ENCODE results near the gene MCTP1.

The MCTP1 gene

DNA sequence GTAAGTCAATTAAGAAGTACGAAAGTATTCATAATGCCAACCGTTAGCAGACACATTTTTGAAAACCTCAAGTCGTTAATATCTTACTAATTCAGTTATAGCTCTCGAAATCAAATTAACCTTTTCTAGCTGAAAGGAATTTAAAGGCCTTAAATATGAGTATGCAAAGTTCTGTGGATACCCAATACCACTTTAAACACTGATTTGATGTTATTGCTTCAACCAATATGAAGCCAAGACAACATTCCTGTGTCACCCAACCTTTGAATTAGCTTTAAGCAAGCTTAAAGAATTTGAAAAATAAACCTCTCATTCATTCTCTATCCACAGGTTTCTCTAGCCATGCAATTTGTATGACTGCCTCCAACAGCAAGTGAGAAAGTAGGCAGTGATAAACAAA, 204.5 kb downstream of the MCTP1 start:
- Mint-ChIP-seq H3K4me3 (no peak overlapping the region), H3K4me1 (ENCODE audit: low read depth) (peaks cover 8% of the 10 kb centered on the region), H3K27ac (no peak overlapping the region), H3K36me3 (ENCODE audit: low read depth) (no peaks in the 10 kb centered on the region), H3K27me3 (ENCODE audit: low read depth) (peaks cover 6% of the 10 kb centered on the region), H3K9me3 (no peaks in the 10 kb centered on the region)
- DNase-seq (ENCODE audit: low spot score), result no peak

DNA sequence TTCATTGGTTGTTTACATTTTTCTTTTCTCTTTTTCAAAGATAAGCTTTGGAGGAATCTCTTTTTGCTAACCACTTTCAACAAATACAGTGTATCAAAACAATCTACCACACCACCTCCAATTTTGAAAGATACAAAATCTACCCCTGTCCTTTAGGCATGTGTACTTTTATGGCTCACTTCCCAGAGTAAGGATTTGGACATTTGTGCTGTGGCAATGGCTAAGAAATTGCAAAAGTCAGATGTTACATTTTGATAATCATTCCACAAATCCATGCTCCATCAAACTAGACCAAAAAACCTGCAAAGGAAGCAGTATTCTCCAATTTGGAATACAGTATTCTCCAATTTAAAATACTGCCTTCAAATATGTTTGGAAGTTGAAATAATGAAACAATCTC, 204.9 kb downstream of the MCTP1 start:
- Mint-ChIP-seq H3K4me3 (no peak overlapping the region), H3K36me3 (ENCODE audit: low read depth) (no peaks in the 10 kb centered on the region), H3K4me1 (ENCODE audit: low read depth) (peaks cover 8% of the 10 kb centered on the region), H3K27ac (no peak overlapping the region), H3K9me3 (no peaks in the 10 kb centered on the region), H3K27me3 (ENCODE audit: low read depth) (peaks cover 6% of the 10 kb centered on the region)
- no peak for DNase-seq (ENCODE audit: low spot score)

DNA sequence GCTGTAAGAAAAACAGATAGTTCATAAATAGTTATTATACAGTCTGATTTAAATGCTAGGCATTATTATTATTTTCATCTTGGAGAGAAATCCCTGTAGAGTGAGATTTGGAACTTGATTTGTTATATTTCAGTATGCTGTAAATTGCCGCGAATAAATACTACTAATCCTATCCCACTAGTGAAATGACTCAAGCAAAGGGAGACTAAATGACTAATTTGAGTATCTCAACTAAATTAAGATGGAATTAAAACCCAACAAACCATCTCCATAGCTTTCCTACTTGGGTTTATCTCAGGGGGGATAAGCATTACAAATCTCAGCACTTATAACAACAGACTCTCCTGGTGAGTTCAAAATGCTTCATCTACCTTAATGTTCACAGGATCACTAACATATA, 206.0 kb downstream of the MCTP1 start:
- H3K27me3 Mint-ChIP-seq (ENCODE audit: low read depth), result peaks cover 6% of the 10 kb centered on the region
- H3K4me1 Mint-ChIP-seq (ENCODE audit: low read depth), result peaks cover 8% of the 10 kb centered on the region
- no peak overlapping the region for H3K27ac Mint-ChIP-seq

DNA sequence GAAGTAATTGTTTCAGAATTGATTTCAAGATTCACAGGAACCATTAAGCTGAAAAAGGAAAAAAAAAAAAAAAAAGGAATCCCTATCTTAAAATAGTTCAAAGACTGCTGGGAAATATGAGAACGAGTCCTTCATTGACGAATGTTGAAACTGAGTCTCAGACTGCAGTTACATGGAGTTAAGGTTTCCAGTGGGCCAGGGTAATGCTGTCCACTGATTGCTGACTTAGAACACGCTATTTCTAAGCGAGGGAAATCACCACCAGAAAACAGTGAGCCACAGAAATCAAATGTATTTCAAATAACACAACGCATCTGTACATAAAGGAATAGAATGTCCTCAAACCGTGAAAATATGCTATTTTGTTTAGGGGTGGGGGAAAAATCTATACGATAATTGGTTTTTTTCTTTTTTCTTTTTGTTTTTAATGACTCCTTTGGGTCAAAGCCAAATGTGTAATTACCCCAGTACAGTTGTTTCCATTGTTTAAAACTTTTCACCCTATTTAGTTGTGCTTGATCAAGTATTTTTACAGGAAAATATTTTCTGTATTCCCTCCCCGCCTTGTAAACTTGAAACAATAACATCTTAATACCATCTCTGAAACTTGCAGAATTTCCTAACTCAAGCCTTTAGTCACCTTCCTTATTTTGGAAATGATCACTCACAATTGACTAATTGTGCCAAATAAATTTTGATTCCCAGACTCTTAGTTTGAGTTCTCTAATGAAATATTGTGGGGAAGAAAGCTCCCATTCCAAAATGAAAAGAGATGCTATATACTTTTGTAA, 208.3 kb downstream of the MCTP1 start:
- Mint-ChIP-seq H3K4me1 (ENCODE audit: low read depth) (peaks cover 4% of the 10 kb centered on the region), H3K27me3 (ENCODE audit: low read depth) (peaks cover 6% of the 10 kb centered on the region), H3K36me3 (ENCODE audit: low read depth) (no peaks in the 10 kb centered on the region), H3K4me3 (no peak overlapping the region), H3K27ac (no peak overlapping the region), H3K9me3 (no peaks in the 10 kb centered on the region)
- no peak for DNase-seq (ENCODE audit: low spot score)

More for the DNA sequence above, 206.0 kb downstream of the MCTP1 start:
- H3K9me3 Mint-ChIP-seq, result no peaks in the 10 kb centered on the region
- DNase-seq (ENCODE audit: low spot score), result no peak
- no peaks in the 10 kb centered on the region for H3K36me3 Mint-ChIP-seq (ENCODE audit: low read depth)
- H3K4me3 Mint-ChIP-seq, result no peak overlapping the region

DNA sequence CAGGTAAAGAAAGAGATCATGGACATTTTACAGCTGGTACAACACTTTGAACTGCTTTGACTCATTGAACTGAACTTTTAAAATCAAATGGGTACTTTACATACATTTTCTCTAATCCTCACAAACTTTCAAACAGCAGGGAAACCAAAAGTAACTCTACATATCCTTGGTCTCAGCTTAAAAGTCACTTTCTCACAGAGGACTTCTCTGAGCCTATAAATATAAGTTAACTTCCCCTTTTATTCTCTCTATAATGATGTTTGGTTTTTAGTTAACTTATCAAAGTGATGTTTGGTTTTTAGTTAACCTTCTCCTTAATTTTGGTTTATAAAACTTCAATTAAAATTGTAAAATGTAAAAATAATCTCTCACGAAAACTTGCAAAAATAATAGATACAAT, 209.8 kb downstream of the MCTP1 start:
- Mint-ChIP-seq H3K36me3 (ENCODE audit: low read depth) (no peaks in the 10 kb centered on the region), H3K9me3 (no peaks in the 10 kb centered on the region), H3K4me3 (no peak overlapping the region), H3K27me3 (ENCODE audit: low read depth) (peaks cover 6% of the 10 kb centered on the region), H3K27ac (no peak overlapping the region), H3K4me1 (ENCODE audit: low read depth) (no peaks in the 10 kb centered on the region)
- DNase-seq (ENCODE audit: low spot score), result no peak

DNA sequence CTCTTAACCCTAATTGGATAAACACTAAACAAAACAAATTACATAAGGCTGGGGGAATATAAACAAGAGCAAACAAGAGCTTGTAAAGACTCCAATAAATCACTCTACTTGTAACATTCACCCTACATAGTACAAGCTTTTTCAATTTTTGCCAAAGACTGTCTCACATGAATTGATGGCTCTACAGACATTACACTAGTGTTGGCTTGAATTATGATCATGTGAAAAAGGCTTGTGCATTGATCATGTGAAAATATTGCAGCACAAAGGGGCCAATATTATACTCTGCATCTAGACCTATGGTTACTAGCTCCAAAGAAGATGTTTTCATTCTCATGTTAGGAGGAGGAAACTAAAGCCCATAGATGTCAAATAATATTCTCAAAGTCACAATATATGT, 212.6 kb downstream of the MCTP1 start:
- H3K36me3 Mint-ChIP-seq (ENCODE audit: low read depth), result no peaks in the 10 kb centered on the region
- DNase-seq (ENCODE audit: low spot score), result no peak
- no peak overlapping the region for H3K4me3 Mint-ChIP-seq
- peaks cover 5% of the 10 kb centered on the region for H3K27me3 Mint-ChIP-seq (ENCODE audit: low read depth)
- no peak overlapping the region for H3K27ac Mint-ChIP-seq
- no peaks in the 10 kb centered on the region for H3K4me1 Mint-ChIP-seq (ENCODE audit: low read depth)
- no peaks in the 10 kb centered on the region for H3K9me3 Mint-ChIP-seq

DNA sequence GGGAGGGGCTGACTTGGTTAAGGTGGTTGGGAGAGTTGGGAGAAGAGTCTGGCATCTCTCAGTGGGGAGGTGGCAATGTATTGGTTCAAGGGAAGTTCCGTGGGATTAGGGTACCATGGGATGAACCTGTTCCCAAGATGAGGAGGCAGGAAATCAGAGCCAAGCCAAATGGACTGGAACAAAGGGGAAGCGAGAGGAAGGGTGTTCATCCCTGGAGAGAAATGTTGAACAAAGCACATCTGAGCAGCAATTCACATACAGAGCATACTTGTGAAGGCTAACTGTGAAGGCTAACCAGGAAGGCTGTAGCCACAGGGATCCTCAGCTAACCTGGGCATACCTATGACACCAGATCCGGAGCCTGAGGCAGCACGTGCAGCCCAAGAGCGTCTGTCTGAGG, 214.0 kb downstream of the MCTP1 start:
- no peaks in the 10 kb centered on the region for H3K4me1 Mint-ChIP-seq (ENCODE audit: low read depth)

DNA sequence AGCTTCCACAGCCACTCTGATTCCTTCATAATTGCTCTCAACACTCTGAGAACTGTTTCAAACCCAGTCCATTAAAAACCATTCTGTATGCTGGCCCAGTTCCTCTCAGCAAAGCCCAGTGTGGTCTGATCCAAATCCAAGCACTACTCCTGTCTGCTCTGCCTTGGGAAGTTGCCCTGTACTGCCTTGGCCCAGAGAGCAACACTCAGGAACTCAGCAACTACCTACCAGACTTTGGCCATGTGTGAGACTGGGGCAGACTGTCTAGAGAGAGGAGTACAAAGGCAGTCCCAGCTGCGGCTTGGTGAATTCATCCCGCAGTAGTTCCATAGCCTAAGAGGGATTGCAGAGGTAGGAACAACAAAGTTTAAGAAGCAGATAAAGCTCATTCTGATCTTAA, 214.4 kb downstream of the MCTP1 start:
- Mint-ChIP-seq H3K27ac (no peak overlapping the region), H3K4me1 (ENCODE audit: low read depth) (no peaks in the 10 kb centered on the region), H3K9me3 (no peaks in the 10 kb centered on the region), H3K36me3 (ENCODE audit: low read depth) (no peaks in the 10 kb centered on the region), H3K27me3 (ENCODE audit: low read depth) (peaks cover 5% of the 10 kb centered on the region), H3K4me3 (no peak overlapping the region)
- no peak for DNase-seq (ENCODE audit: low spot score)

More for the DNA sequence above, 214.0 kb downstream of the MCTP1 start:
- peaks cover 5% of the 10 kb centered on the region for H3K27me3 Mint-ChIP-seq (ENCODE audit: low read depth)
- H3K27ac Mint-ChIP-seq, result no peak overlapping the region
- H3K9me3 Mint-ChIP-seq, result no peaks in the 10 kb centered on the region
- no peaks in the 10 kb centered on the region for H3K36me3 Mint-ChIP-seq (ENCODE audit: low read depth)
- H3K4me3 Mint-ChIP-seq, result no peak overlapping the region
- no peak for DNase-seq (ENCODE audit: low spot score)

DNA sequence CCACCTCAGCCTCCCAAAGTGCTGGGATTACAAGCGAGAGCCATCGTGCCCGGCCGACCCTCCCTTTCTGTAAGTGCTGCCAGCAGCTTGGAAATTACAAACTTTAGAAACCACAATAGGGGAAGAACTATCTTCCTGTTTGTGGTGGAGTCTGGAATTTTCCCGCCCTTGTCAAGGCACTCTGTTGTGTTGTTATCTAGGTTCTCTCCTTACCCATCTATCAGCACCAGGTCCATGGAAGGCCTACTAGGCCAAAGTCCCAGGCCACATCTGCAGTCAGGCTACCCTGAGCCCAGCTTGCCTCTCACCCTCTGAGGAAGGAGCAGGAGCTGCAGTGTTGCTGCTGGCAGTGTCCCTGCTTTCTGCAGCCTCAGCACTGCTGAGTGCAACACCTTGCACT, 214.9 kb downstream of the MCTP1 start:
- no peaks in the 10 kb centered on the region for H3K36me3 Mint-ChIP-seq (ENCODE audit: low read depth)
- peaks cover 5% of the 10 kb centered on the region for H3K27me3 Mint-ChIP-seq (ENCODE audit: low read depth)
- H3K4me1 Mint-ChIP-seq (ENCODE audit: low read depth), result no peaks in the 10 kb centered on the region
- H3K27ac Mint-ChIP-seq, result no peak overlapping the region
- no peaks in the 10 kb centered on the region for H3K9me3 Mint-ChIP-seq
- H3K4me3 Mint-ChIP-seq, result no peak overlapping the region
- no peak for DNase-seq (ENCODE audit: low spot score)

DNA sequence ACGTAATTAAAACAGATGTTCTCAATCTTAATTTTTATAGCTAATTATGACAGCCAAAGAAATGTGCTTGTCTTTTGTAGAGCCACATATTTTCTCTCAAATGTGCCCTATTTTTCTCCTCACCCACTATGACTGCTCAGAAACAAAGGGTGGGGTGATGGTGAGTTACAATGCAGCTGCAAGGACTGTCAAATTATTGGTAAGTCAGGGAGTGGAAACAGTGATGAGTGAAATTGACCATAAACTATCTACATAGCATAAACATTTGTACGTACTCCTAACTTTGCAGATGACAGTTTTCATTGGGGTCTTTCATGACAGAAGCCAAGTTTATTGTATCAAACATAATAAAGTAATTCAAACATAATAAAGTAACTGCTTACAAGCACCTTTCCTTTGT, 215.9 kb downstream of the MCTP1 start:
- no peaks in the 10 kb centered on the region for H3K36me3 Mint-ChIP-seq (ENCODE audit: low read depth)
- peaks cover 5% of the 10 kb centered on the region for H3K27me3 Mint-ChIP-seq (ENCODE audit: low read depth)
- no peak for DNase-seq (ENCODE audit: low spot score)
- no peak overlapping the region for H3K27ac Mint-ChIP-seq
- no peak overlapping the region for H3K4me3 Mint-ChIP-seq
- H3K4me1 Mint-ChIP-seq (ENCODE audit: low read depth), result no peaks in the 10 kb centered on the region
- H3K9me3 Mint-ChIP-seq, result no peaks in the 10 kb centered on the region

DNA sequence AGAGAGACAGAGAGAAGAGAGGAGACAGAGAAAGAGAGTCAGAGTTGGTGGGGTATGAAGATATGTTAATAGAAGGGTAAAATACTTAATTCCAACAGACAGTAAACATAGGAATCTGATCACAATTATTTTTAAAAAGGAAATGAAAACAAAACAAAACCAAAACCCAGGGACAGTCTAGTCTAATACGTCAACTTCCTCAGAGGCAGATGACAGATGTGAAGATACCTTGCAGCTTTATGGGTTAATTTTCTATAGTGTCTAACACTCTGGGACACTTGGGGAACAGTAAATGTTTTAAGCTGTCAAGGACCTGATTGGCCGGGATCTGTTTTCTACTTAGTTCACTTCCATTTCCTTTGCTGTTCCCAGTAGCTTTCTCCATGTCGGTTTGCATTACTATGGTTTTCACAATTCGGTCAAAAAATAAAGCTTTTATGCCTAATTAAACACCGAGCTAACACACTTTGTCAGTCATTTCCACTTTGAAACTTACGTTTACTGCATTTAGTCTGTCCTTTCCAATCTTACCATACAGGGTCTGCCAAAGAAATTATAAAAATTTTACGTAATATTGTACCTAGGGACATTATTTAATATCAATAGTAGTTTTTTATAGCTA, 216.5 kb downstream of the MCTP1 start:
- Mint-ChIP-seq H3K4me3 (no peak overlapping the region), H3K36me3 (ENCODE audit: low read depth) (no peaks in the 10 kb centered on the region), H3K4me1 (ENCODE audit: low read depth) (no peaks in the 10 kb centered on the region), H3K27ac (no peak overlapping the region), H3K27me3 (ENCODE audit: low read depth) (peaks cover 5% of the 10 kb centered on the region), H3K9me3 (no peaks in the 10 kb centered on the region)
- DNase-seq (ENCODE audit: low spot score), result no peak

DNA sequence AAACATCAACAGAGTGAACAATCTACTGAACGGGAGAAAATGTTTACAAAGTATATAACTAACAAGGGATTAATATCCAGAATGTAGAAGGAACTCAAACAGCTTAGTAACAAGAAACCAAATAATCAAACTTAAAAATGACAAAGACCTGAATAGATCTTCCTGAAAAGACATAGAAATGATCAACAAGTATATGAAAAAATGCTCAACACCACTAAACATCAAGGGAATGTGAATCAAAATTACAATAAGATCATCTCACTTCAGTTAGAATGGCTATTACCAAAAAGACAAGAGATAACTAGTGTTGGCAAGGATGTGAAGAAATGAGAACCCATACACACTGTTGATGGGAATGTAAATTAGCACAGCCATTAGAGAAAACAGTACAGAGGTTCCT, 218.8 kb downstream of the MCTP1 start:
- Mint-ChIP-seq H3K4me3 (no peak overlapping the region), H3K27ac (no peak overlapping the region), H3K4me1 (ENCODE audit: low read depth) (no peaks in the 10 kb centered on the region), H3K27me3 (ENCODE audit: low read depth) (peaks cover 5% of the 10 kb centered on the region), H3K9me3 (no peaks in the 10 kb centered on the region), H3K36me3 (ENCODE audit: low read depth) (no peaks in the 10 kb centered on the region)
- no peak for DNase-seq (ENCODE audit: low spot score)

DNA sequence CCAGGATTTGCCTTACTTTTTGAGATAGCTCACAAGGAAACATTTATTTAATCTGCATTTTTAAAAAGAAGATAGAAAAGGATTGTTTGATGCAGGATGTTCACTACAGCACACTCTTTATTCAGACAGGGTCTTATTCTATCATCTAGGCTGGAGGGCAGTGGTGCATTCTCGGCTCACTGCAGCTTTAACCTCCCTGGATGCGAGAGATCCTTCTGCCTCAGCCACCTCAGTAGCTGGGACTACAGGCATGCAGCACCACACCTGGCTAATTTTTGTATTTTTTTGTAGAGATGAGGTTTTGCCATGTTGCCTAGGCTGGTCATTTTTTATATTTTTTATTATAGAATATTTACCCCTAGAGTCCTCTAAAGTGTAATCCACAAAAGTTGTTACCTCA, 221.4 kb downstream of the MCTP1 start:
- Mint-ChIP-seq H3K9me3 (no peaks in the 10 kb centered on the region), H3K27ac (no peak overlapping the region)
- no peak for DNase-seq (ENCODE audit: low spot score)

DNA sequence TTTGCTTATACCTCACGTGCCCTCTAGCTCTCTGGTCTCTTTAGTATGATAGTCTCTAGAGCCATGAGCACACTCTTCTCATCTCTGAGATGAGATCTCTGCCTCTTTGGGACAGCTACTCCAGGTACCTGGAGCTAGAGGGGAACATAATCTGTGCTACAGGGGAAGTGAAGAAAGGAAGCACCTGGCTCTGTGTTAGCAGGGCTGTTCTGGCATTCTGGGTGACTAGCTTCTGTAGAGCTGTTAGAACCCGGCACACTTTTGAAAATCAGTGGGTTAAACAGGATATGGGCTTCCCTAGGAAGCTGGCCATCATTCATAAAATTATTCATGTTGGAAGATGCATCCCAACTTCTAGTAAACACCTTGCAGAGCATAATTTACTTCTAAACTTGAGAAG, 224.8 kb downstream of the MCTP1 start:
- Mint-ChIP-seq H3K27me3 (ENCODE audit: low read depth) (peaks cover 13% of the 10 kb centered on the region), H3K4me1 (ENCODE audit: low read depth) (peaks cover 2% of the 10 kb centered on the region), H3K9me3 (no peaks in the 10 kb centered on the region), H3K36me3 (ENCODE audit: low read depth) (no peaks in the 10 kb centered on the region), H3K27ac (no peak overlapping the region), H3K4me3 (no peak overlapping the region)
- no peak for DNase-seq (ENCODE audit: low spot score)

More for the DNA sequence above, 221.4 kb downstream of the MCTP1 start:
- Mint-ChIP-seq H3K4me1 (ENCODE audit: low read depth) (no peaks in the 10 kb centered on the region), H3K27me3 (ENCODE audit: low read depth) (peaks cover 8% of the 10 kb centered on the region), H3K36me3 (ENCODE audit: low read depth) (no peaks in the 10 kb centered on the region), H3K4me3 (no peak overlapping the region)

DNA sequence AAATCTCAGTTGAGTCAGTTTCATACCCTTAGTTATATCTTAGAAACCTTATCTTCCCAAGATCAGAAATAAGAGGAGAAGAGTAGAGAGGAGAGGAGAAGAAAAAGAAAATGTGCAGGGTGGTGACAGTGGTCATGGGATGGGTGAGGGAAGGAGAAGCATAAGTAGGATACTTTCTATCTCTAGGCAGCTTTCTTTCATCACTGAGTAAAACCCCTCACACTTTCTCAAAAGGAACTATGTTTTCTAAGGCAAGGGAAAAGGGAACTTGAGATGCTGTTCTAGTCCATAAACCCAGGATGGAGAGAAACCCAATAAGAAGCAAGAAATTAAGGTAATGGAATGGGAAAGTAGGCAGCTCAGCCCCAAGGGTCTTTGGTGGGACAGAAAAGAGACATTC, 225.3 kb downstream of the MCTP1 start:
- H3K27me3 Mint-ChIP-seq (ENCODE audit: low read depth), result peaks cover 13% of the 10 kb centered on the region
- no peak for DNase-seq (ENCODE audit: low spot score)
- no peak overlapping the region for H3K27ac Mint-ChIP-seq

More for the DNA sequence above, 225.3 kb downstream of the MCTP1 start:
- H3K4me3 Mint-ChIP-seq, result no peak overlapping the region
- no peaks in the 10 kb centered on the region for H3K36me3 Mint-ChIP-seq (ENCODE audit: low read depth)
- H3K9me3 Mint-ChIP-seq, result no peaks in the 10 kb centered on the region
- H3K4me1 Mint-ChIP-seq (ENCODE audit: low read depth), result peaks cover 2% of the 10 kb centered on the region
